MM.1S (cell line): ENCODE results near the gene NEK6.

Experiments used
- EZH2 ChIP-seq: fragments of 300-600 bp; sonication (generic); optimal IDR thresholded peaks from 2 replicates; pipeline ENCODE3; 2017; ENCODE audit warnings: low read depth, mild to moderate bottlenecking, antibody characterized with exemption, low read length, mixed read lengths
- EZH2phosphoT487 ChIP-seq: fragments of 300-600 bp; sonication (generic); IDR thresholded peaks from 2 replicates; pipeline ENCODE4 v1.6.1; 2018; ENCODE audit warnings: antibody characterized with exemption, low read length
- TF ChIP-seq, protein P1 (sequence below): fragments of 300-600 bp; sonication (generic); IDR thresholded peaks from 2 replicates; pipeline ENCODE4 v1.5.1; 2016; ENCODE audit warnings: antibody characterized with exemption, low read length, mixed read lengths

- TF ChIP-seq, protein P1, sequence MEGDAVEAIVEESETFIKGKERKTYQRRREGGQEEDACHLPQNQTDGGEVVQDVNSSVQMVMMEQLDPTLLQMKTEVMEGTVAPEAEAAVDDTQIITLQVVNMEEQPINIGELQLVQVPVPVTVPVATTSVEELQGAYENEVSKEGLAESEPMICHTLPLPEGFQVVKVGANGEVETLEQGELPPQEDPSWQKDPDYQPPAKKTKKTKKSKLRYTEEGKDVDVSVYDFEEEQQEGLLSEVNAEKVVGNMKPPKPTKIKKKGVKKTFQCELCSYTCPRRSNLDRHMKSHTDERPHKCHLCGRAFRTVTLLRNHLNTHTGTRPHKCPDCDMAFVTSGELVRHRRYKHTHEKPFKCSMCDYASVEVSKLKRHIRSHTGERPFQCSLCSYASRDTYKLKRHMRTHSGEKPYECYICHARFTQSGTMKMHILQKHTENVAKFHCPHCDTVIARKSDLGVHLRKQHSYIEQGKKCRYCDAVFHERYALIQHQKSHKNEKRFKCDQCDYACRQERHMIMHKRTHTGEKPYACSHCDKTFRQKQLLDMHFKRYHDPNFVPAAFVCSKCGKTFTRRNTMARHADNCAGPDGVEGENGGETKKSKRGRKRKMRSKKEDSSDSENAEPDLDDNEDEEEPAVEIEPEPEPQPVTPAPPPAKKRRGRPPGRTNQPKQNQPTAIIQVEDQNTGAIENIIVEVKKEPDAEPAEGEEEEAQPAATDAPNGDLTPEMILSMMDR, result no peak
- TF ChIP-seq EZH2 (no peak), EZH2phosphoT487 (no peak)
These were observed 24.2 kb downstream of the NEK6 start for GRCh38 chr9:124281931-124282371.
